ENCODE measurements around the gene IL24. TPM values are rescaled to one million over a fixed set of nuclear protein-coding genes. Genes with fewer than 3 reads are reported as not detected.

Gene IL24
- total RNA-seq, 2 donors from 2014 or later: not detected

GRCh38 chr1:206898915-206899431, 1.7 kb downstream of the IL24 start:
- intact Hi-C loops (cut with DNase I): no loop called here
- DNase-seq (ENCODE audit: low spot score): no peak

- peak; percentile 44 for DNase-seq (ENCODE audit: low spot score)
- intact Hi-C loops (cut with DNase I): loop anchor here in 1 of 2 donors (10.0 kb wide), 1 partner anchor 165 kb away; no protein-coding TSS in a partner anchor
Observed at GRCh38 chr1:206899717-206900116, 2.5 kb downstream of the IL24 start.

- DNase-seq (ENCODE audit: low spot score): no peak
- intact Hi-C loops (cut with DNase I): loop anchor here in 1 of 2 donors (10.0 kb wide), 1 partner anchor 165 kb away; no protein-coding TSS in a partner anchor
Observed at GRCh38 chr1:206900149-206900548, 2.9 kb downstream of the IL24 start.

- no peak for DNase-seq (ENCODE audit: low spot score)
- intact Hi-C loops (cut with DNase I): loop anchor here in 1 of 2 donors (10.0 kb wide), 1 partner anchor 167 kb away; no protein-coding TSS in a partner anchor
Observed at GRCh38 chr1:206901944-206902343, 4.7 kb downstream of the IL24 start.

- intact Hi-C loops (cut with DNase I): loop anchor here in 1 of 2 donors (10.0 kb wide), 1 partner anchor 168 kb away; no protein-coding TSS in a partner anchor
- DNase-seq (ENCODE audit: low spot score): no peak
Observed at GRCh38 chr1:206902702-206903101, 5.5 kb downstream of the IL24 start.

- DNase-seq (ENCODE audit: low spot score): no peak
- intact Hi-C loops (cut with DNase I): loop anchor here in 1 of 2 donors (10.0 kb wide), 1 partner anchor 169 kb away; no protein-coding TSS in a partner anchor
Observed at GRCh38 chr1:206903687-206904086, 6.4 kb downstream of the IL24 start.

- DNase-seq (ENCODE audit: low spot score): peak; percentile 79
- intact Hi-C loops (cut with DNase I): loop anchor here (5.0 to 10.0 kb wide), 2 partner anchors 170 to 177 kb away; no protein-coding TSS in a partner anchor
Observed at GRCh38 chr1:206904423-206905142, 7.3 kb downstream of the IL24 start.

- peak; percentile 17 for DNase-seq (ENCODE audit: low spot score)
- intact Hi-C loops (cut with DNase I): loop anchor here (5.0 to 10.0 kb wide), 2 partner anchors 171 to 178 kb away; no protein-coding TSS in a partner anchor
Observed at GRCh38 chr1:206905295-206906164, 8.3 kb downstream of the IL24 start.

- intact Hi-C loops (cut with DNase I): loop anchor here (5.0 to 10.0 kb wide), 2 partner anchors 173 to 180 kb away; no protein-coding TSS in a partner anchor
Observed at GRCh38 chr1:206907304-206907991, 10.2 kb downstream of the IL24 start.

GRCh38 chr1:206908038-206908437, 10.8 kb downstream of the IL24 start:
- DNase-seq (ENCODE audit: low spot score): peak; percentile 55
- intact Hi-C loops (cut with DNase I): loop anchor here (5.0 to 10.0 kb wide), 2 partner anchors 173 to 181 kb away; no protein-coding TSS in a partner anchor

More at GRCh38 chr1:206907304-206907991, 10.2 kb downstream of the IL24 start:
- DNase-seq (ENCODE audit: low spot score): peak; percentile 72

GRCh38 chr1:206909161-206909882, 12.1 kb downstream of the IL24 start:
- intact Hi-C loops (cut with DNase I): loop anchor here (5.0 to 10.0 kb wide), 2 partner anchors 175 to 182 kb away; no protein-coding TSS in a partner anchor
- DNase-seq (ENCODE audit: low spot score): peak; percentile 83

- peak; percentile 50 for DNase-seq (ENCODE audit: low spot score)
- intact Hi-C loops (cut with DNase I): loop anchor here (5.0 to 10.0 kb wide), 4 partner anchors 175 to 425 kb away; no protein-coding TSS in a partner anchor
Observed at GRCh38 chr1:206909883-206910318, 12.7 kb downstream of the IL24 start.

- intact Hi-C loops (cut with DNase I): loop anchor here (5.0 to 10.0 kb wide), 2 partner anchors 279 to 426 kb away; no protein-coding TSS in a partner anchor
- DNase-seq (ENCODE audit: low spot score): peak; percentile 16
Observed at GRCh38 chr1:206911064-206911663, 13.9 kb downstream of the IL24 start.

GRCh38 chr1:206912445-206913095, 15.3 kb downstream of the IL24 start:
- DNase-seq (ENCODE audit: low spot score): peak; percentile 78

GRCh38 chr1:206913766-206914537, 16.7 kb downstream of the IL24 start:
- intact Hi-C loops (cut with DNase I): loop anchor here (5.0 to 10.0 kb wide), 2 partner anchors 282 to 429 kb away; no protein-coding TSS in a partner anchor
- DNase-seq (ENCODE audit: low spot score): peak; percentile 32

More at GRCh38 chr1:206912445-206913095, 15.3 kb downstream of the IL24 start:
- intact Hi-C loops (cut with DNase I): loop anchor here (5.0 to 10.0 kb wide), 2 partner anchors 280 to 428 kb away; no protein-coding TSS in a partner anchor

All from posterior vena cava (tissue), 2 donors.